LNCAP (cell line): Measurements from ENCODE around the gene FKBP11.

Experiments used
- CTCF ChIP-seq: fragments of 450-650 bp; IDR thresholded peaks from 2 replicates; pipeline ENCODE4 v1.5.1; 2017; ENCODE audit warnings: mild to moderate bottlenecking

The FKBP11 gene

GRCh38 chr12:48924617-48925303 lies 532 bp downstream of the FKBP11 start:
- no peak; the same call in 1 of the 2 replicates for TF ChIP-seq CTCF

- no peak for TF ChIP-seq CTCF
Observed at GRCh38 chr12:48923117-48923516, 2.2 kb downstream of the FKBP11 start.

- no peak for TF ChIP-seq CTCF
Observed at GRCh38 chr12:48917857-48918537, 7.3 kb downstream of the FKBP11 start.

GRCh38 chr12:48910196-48910595 lies 15.1 kb downstream of the FKBP11 start:
- TF ChIP-seq CTCF: no peak

- no peak for TF ChIP-seq CTCF
Observed at GRCh38 chr12:48907245-48907644, 18.0 kb downstream of the FKBP11 start.

- TF ChIP-seq CTCF: peak; percentile 17; the same call in 1 of the 2 replicates
Observed at GRCh38 chr12:48903982-48904411, 21.3 kb downstream of the FKBP11 start.

- no peak for TF ChIP-seq CTCF
Observed at GRCh38 chr12:48903363-48903981, 21.8 kb downstream of the FKBP11 start.
